H1 (cell line): ENCODE measurements around the gene SCNN1B. TPM values are rescaled to one million over a fixed set of nuclear protein-coding genes. Genes with fewer than 3 reads are reported as not detected.

ENCODE experiments used
- GABPA ChIP-seq: IDR thresholded peaks from 2 replicates; pipeline ENCODE4 v1.6.1; 2011; ENCODE audit warnings: mild to moderate bottlenecking, low read length, moderate library complexity, borderline replicate concordance; ENCODE audit not compliant: insufficient read depth
- KDM5A ChIP-seq: fragments of 200-600 bp; IDR thresholded peaks from 2 replicates; pipeline ENCODE4 v1.7.1; 2012; ENCODE audit warnings: mild to moderate bottlenecking, low read length, inconsistent platforms, mixed read lengths
- MAFK ChIP-seq: IDR thresholded peaks from 2 replicates; pipeline ENCODE4 v1.6.1; 2012; ENCODE audit warnings: low read depth, mild to moderate bottlenecking, improper control_type of control experiment, low read length
- RXRA ChIP-seq: IDR thresholded peaks from 2 replicates; pipeline ENCODE4 v1.6.1; 2011; ENCODE audit warnings: low read depth, mild to moderate bottlenecking, low read length, moderate library complexity; ENCODE audit not compliant: insufficient read depth
- SP2 ChIP-seq: IDR thresholded peaks from 2 replicates; pipeline ENCODE4 v1.6.1; 2012; ENCODE audit warnings: mild to moderate bottlenecking, low read length, inconsistent platforms
- SP4 ChIP-seq: IDR thresholded peaks from 2 replicates; pipeline ENCODE4 v1.6.1; 2012; ENCODE audit warnings: low read length, inconsistent platforms
- TAF1 ChIP-seq: IDR thresholded peaks from 2 replicates; pipeline ENCODE4 v1.6.1; 2011; ENCODE audit warnings: mild to moderate bottlenecking, low read depth, low read length
- polyA plus RNA-seq, 7 experiments: library from polyadenylated mRNA; depleted of rRNA in 3 of 7; stranded (reverse) in 5 of 7; unstranded in 2 of 7; fragments of >200 nt in 5 of 7; fragments of 200-250 nt in 2 of 7; gene quantifications; 1 replicate in 5 of 7; 2 replicates in 1 of 7; 4 replicates in 1 of 7; pipeline versions ENCODE4 v1.2.1 to v1.2.3, GENCODE V29; 2011 to 2013; ENCODE audit warnings: missing spikeins in 2 of 7, mixed read lengths in 2 of 7
- total RNA-seq: library from RNA; stranded (reverse); fragmentation: NEBNext Ultra II Directional; extraction: Animal tissue kit (Norgen Biotek cat#: 25700); gene quantifications from 2 replicates; pipeline ENCODE4 v1.2.1, GENCODE V29; 2021
- TF ChIP-seq, protein P1 (sequence below): fragments of 300-600 bp; sonication (generic); IDR thresholded peaks from 2 replicates; pipeline ENCODE4 v1.7.1; 2012; ENCODE audit warnings: low read length, moderate library complexity, mild to moderate bottlenecking, inconsistent platforms; ENCODE audit not compliant: insufficient replicate concordance

Gene SCNN1B
- total and polyA plus RNA-seq, 2 of the 8 experiments (the other 6 are each of a cell fraction or from before 2014, with no cell fraction given), result 0.20 to 0.95 TPM

DNA sequence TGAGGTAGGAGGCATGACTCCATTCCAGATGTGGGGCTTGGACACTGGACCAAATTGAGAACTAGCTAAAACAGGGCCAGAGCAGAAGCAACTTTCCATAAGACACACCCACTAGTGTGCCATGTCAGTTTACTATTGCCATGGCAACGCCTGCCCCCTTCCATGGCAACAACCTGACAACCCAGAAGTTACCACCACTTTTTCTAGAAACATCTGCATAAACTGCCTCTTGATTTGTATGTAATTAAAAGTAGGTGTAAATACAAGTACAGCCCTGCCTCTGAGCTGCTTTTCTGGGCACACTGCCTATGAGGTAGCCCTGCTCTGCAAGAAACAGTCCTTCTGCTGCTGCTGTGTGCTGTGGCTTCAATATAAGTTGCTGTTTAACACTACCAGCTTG, 19.5 kb upstream of the SCNN1B start (continued):
- TF ChIP-seq, protein P1, sequence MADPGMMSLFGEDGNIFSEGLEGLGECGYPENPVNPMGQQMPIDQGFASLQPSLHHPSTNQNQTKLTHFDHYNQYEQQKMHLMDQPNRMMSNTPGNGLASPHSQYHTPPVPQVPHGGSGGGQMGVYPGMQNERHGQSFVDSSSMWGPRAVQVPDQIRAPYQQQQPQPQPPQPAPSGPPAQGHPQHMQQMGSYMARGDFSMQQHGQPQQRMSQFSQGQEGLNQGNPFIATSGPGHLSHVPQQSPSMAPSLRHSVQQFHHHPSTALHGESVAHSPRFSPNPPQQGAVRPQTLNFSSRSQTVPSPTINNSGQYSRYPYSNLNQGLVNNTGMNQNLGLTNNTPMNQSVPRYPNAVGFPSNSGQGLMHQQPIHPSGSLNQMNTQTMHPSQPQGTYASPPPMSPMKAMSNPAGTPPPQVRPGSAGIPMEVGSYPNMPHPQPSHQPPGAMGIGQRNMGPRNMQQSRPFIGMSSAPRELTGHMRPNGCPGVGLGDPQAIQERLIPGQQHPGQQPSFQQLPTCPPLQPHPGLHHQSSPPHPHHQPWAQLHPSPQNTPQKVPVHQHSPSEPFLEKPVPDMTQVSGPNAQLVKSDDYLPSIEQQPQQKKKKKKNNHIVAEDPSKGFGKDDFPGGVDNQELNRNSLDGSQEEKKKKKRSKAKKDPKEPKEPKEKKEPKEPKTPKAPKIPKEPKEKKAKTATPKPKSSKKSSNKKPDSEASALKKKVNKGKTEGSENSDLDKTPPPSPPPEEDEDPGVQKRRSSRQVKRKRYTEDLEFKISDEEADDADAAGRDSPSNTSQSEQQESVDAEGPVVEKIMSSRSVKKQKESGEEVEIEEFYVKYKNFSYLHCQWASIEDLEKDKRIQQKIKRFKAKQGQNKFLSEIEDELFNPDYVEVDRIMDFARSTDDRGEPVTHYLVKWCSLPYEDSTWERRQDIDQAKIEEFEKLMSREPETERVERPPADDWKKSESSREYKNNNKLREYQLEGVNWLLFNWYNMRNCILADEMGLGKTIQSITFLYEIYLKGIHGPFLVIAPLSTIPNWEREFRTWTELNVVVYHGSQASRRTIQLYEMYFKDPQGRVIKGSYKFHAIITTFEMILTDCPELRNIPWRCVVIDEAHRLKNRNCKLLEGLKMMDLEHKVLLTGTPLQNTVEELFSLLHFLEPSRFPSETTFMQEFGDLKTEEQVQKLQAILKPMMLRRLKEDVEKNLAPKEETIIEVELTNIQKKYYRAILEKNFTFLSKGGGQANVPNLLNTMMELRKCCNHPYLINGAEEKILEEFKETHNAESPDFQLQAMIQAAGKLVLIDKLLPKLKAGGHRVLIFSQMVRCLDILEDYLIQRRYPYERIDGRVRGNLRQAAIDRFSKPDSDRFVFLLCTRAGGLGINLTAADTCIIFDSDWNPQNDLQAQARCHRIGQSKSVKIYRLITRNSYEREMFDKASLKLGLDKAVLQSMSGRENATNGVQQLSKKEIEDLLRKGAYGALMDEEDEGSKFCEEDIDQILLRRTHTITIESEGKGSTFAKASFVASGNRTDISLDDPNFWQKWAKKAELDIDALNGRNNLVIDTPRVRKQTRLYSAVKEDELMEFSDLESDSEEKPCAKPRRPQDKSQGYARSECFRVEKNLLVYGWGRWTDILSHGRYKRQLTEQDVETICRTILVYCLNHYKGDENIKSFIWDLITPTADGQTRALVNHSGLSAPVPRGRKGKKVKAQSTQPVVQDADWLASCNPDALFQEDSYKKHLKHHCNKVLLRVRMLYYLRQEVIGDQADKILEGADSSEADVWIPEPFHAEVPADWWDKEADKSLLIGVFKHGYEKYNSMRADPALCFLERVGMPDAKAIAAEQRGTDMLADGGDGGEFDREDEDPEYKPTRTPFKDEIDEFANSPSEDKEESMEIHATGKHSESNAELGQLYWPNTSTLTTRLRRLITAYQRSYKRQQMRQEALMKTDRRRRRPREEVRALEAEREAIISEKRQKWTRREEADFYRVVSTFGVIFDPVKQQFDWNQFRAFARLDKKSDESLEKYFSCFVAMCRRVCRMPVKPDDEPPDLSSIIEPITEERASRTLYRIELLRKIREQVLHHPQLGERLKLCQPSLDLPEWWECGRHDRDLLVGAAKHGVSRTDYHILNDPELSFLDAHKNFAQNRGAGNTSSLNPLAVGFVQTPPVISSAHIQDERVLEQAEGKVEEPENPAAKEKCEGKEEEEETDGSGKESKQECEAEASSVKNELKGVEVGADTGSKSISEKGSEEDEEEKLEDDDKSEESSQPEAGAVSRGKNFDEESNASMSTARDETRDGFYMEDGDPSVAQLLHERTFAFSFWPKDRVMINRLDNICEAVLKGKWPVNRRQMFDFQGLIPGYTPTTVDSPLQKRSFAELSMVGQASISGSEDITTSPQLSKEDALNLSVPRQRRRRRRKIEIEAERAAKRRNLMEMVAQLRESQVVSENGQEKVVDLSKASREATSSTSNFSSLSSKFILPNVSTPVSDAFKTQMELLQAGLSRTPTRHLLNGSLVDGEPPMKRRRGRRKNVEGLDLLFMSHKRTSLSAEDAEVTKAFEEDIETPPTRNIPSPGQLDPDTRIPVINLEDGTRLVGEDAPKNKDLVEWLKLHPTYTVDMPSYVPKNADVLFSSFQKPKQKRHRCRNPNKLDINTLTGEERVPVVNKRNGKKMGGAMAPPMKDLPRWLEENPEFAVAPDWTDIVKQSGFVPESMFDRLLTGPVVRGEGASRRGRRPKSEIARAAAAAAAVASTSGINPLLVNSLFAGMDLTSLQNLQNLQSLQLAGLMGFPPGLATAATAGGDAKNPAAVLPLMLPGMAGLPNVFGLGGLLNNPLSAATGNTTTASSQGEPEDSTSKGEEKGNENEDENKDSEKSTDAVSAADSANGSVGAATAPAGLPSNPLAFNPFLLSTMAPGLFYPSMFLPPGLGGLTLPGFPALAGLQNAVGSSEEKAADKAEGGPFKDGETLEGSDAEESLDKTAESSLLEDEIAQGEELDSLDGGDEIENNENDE, result no peak
- TF ChIP-seq MAFK, result no peak
- no peak for TF ChIP-seq KDM5A
- TF ChIP-seq SP4, result no peak
- TF ChIP-seq TAF1, result no peak
- TF ChIP-seq GABPA, result no peak
- TF ChIP-seq SP2, result no peak
- no peak for TF ChIP-seq RXRA
